GM11168 (cell line): Measurements from ENCODE around the gene DCDC2C.

Source experiments
- in situ Hi-C: fragments of 300-500 bp; cut with MboI; formaldehyde crosslinking; loops from one replicate; pipeline ENCODE4 v1.12.0; 2022; ENCODE audit warnings: low sequenced_read_pairs; ENCODE audit not compliant: unreplicated experiment

The DCDC2C gene

DNA sequence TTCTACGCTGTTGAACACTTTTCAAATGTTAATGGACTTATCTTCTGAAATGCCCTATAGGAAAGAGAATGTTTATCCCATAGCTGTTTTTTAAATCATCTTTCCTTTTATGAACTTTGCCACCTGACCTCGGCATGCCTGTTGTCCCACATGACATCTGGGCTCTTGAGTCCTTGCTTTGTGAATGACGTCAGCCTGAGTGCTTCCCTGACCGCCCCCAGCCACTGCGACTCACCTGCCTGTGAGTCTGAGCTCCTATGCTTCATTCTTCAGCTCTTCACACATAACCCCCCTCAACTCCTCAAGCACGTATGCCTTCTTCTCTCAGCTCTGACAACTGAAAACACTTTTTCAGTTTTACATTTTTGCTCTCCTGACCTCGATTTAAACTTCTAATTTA is 166.8 kb downstream of the DCDC2C start:
- in situ Hi-C loops = no loop called here

DNA sequence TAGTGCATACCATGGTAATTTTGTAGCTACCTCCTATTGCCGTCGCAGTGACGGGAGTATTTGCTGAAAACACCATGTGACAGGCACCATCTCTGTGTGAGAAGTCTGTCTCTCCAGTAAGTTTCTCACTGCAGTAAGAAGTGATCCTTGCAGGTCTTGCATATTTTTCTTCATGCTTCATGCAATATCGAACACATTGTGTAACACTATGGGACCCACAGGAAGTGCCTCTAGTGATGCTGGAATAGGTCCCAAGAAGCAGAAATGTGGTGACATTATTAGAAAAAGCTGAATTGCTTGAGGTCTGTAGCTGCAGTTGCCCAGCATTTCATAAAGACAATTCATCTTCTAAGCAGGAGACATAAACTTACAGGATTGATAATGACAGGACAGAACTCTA is 167.6 kb downstream of the DCDC2C start:
- in situ Hi-C loops = no loop called here

DNA sequence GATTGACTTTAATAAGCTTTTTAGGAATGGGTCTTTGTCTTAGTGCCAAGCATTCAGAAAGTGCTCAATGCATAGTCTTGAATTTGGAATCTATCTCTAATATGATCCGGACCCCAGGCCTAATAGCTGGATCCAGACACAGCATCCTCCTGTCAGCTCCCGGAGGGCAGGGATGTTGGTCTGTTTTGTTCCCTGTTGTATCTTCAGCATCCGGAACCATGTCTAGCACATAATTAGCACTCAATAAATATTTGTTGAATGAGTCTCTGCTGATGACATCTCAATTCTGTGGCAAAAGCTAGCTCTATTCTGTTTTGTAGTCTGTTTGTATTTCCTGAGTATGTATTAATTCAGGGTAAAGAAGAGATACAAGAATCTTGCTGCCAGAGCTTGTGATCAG is 169.1 kb downstream of the DCDC2C start:
- in situ Hi-C loops = no loop called here

DNA sequence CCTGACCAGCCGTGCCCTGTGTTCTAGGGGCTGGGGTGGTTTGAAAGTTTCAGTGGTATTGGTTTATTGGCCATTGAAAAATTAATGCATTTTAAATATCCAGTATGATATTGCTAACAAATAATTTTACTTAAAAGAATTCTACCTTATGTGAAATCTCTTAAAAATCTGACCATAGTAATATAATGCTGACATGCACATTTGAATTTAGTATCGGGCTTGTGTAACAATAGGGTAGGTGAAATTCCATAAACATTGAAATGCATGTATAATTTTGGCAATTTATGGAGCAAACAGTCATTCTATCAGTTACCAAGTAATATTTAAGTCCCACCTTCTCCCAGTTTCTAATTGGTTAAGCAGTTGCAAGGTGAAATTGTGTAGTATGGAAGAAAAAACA is 170.5 kb downstream of the DCDC2C start:
- in situ Hi-C loops = no loop called here

DNA sequence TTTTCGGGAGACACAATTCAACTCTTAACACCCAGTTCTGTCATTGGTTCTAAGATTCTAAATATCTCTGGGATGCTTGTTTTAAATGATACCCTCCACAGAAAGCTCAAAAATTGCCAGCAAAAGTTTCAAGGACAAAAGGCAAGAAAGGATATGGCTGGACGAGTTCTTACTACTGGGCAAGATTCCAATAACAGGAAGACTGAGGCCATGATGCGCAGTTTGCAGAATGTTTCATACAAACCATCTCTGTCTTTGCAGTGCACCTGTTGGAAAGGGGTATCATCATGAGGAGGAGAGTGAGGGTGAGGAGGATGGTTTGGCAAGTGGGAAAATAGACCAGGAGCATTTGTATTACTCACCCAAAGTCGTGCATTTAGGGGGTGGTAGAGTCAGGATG is 172.8 kb downstream of the DCDC2C start:
- in situ Hi-C loops = no loop called here

DNA sequence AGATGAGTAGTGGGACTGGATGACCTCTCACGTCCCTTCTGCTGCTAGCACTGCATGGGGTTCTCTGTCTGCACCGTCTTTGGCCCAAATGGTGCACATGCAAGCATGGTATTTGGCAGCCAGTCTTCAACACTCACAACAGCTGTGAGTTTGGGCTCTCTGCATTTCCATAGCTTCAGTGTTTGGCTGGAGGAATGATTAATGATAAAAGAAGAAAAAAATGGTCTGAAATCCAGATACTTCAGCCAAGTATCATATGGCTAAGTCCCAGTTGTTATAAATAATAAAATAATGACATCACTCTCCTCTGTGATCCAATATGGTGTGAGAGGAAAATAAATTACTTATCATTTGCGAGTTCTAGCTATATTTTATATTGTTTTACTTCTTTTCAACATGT is 173.3 kb downstream of the DCDC2C start:
- in situ Hi-C loops = no loop called here

DNA sequence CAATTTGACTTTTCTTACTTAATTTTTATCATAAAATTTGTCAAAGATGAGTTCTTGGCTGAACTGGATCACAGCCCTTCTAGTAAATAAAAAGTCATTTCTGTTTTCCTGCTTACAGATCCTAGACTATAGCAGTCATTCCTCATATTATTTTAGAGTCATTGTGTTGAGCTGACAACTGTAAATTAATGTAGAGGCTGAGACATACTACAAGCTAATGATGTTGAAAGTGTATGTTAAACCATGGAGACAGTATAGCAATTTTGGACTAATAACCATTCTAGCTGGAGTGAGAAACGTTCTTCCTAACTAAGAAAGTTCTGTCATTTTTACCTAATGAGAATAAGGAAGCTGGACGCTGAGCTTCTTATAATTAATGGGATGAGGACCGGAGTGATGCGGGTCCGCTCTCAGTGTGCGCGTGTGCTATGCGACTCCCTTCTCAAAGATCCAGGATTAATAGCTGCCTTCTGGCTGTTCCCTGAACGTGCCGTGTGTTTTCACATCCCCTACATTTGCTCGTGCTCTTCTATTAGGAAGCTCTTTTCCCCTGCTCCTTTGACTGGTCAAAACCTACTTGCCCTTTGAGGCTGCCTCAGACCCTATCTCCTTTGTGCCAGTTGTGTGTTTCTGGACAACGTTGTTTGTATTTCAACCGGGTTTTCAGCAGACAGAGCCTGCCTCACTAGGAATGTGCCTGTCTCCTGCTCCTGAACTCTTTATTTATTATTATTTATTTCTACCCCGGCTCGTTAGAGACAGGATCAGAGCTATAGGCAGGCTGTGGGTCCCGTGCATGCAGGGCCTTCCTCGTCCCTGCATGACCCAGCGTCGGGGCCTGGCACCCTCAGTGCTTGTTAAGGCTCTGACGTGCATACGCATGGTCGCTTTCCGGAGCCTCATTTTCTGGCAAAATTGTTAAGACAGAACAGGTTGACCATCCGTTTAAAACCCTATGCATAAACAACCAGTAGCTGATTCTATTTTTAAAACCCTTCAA is 182.6 kb downstream of the DCDC2C start:
- in situ Hi-C loops = no loop called here

DNA sequence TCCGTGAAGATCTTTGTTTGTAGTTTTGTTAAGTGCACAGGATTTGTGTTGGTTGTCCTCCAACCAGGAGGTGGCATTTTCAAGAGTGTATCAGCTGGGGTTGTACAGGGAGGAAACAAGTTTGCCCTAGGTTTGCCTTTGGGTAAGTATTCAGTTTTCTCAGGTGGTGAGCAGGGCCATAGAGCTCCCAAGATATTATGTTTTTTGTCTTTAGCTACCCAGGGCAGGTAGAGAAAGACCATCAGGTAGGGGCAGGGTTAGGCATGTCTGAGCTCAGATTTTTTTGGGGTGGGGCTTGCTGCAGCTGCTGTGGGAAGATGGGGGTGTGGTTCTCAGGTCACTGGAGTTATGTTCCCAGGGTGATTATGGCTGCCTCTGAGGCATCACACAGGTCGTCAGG is 191.6 kb downstream of the DCDC2C start:
- in situ Hi-C loops = no loop called here
